NCI-H1048 (cell line): ENCODE data around the gene SLC16A13.

Experiments
- DNase-seq: peaks from one replicate; lab custom pipeline; 2025; lab: John Stamatoyannopoulos, UW

Gene SLC16A13

GRCh38 chr17:7011942-7012254, 23.9 kb upstream of the SLC16A13 start:
- DNase-seq: no peak

GRCh38 chr17:7014261-7014994, 21.4 kb upstream of the SLC16A13 start:
- peak; percentile 94 for DNase-seq

GRCh38 chr17:7014995-7015958, 20.5 kb upstream of the SLC16A13 start:
- no peak for DNase-seq

DNA sequence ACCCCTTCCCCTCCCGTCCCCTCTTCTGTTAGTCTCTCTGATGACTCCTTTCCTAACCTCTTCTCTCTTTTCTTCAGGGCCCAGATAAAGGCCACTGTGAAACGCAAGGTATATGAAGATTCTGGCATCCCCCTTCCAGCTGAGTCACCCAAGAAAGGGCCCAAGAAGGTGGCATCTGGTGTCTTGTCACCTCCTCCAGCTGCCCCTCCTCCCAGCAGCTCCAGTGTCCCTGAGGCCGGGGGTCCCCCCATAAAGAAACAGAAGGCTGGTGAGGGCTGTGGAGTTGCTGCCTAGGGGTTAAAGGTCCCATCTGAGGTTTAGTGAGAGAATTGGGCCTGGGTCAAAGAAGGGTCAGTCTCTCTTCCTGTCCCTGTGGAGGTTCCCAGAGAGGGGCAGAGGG, 19.4 kb upstream of the SLC16A13 start:
- no peak for DNase-seq

- no peak for DNase-seq
Observed at GRCh38 chr17:7016886-7017826, 18.7 kb upstream of the SLC16A13 start.

DNA sequence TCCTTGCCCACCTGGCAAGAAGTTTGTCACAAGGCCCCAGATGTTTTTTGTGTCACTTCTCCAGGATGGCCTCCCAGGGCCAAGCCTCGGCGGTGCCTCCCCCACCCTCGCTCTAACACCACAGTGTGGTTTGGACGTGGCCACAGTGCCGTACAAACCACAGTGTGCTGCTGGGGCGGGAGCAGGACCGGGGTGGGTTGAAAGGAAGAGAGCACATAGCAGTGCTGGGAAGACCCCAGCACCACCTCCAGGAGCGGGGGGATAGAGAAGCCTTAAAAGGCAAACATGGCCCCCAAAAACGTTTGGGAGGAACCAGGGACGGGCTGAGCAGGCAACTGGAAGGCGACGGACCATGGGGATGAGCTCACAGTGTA, 18.0 kb upstream of the SLC16A13 start:
- DNase-seq: no peak

DNA sequence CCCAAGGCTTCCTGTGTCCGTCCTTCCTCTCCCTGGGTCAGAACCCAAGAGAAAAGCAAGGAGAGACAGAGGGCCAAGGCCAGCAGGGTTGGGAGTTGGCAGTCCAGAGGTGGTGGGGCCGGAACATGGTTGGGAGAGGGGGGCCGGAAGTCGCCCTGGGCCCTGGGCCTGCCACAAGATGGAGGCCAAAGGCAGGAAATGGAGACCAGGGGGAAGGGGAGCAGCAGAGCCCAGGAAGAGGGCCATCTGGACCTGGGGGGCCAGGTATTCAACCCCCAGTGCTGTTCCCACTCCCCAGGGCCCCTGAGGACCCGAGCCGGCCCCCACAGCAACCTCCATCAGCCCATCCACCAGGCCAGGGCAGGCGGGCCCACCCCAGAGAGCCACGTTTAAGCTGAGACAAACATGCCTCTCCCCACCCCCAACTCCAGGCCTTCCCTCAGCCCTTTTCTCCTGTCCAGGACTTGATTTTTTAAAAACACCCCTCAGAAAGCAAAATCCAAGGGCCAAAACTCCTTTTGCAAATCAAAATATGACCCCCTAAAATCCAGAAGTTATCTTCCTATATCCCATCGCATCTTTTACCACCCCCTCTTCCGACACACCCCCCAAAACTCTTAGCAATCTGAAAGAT, 17.4 kb upstream of the SLC16A13 start:
- no peak for DNase-seq

DNA sequence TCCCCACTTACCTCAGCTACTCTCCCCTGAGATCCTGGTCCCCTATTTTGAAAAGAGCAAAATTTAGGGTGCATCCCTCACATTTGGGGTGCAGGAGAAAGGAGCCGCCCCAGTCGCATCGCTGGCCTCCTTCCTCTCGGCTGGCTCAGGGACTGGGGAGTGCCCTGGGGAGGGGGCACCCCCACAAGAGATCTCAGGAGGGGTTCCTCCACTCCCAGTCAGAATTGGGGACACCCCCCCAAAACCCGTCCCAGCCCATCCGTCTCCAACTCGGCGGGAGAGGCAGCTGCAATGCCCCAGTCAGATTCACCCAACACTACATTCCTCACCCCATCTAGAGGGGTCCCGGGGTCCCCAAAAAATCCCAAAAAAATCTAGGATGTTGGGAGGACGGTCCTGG, 16.4 kb upstream of the SLC16A13 start:
- DNase-seq: no peak

- DNase-seq: no peak
Observed at GRCh38 chr17:7019839-7020519, 15.8 kb upstream of the SLC16A13 start.

DNA sequence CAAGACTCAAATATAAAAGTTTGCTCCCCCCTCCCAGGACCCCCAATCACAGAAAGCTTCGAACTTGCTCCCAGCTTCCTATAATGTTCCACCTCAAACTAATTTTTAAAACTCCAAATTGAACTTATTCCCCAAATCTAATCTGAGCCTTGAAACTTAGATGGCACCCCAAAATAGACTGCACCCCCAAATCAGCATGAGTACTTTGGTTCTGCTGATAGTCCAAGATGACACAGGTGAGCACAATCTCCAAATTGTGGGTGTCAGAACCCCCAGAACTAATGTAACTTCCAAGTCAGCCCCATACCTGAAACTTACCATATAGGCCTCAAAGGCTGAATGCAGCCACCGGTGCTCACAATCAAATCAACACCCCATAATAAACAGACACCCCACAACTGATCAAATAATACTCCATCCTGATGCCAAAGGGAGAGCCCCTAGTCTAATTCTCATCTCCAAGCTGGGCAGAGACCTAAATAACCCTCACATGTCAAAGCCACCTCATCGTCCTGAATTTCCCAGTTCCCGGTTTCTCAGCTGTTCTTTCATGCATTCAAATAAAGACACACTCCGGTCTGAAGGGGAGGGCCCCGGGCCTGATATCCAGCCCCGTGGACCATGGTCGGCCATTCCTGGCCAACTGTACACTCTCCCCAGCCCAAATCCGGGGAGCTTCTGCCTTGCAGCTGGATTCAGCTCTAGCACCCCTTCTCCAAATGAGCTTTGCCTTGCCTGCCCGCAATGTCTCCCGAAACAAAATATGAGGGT, 14.7 kb upstream of the SLC16A13 start:
- DNase-seq: no peak

- peak; percentile 43 for DNase-seq
Observed at GRCh38 chr17:7021993-7022778, 13.6 kb upstream of the SLC16A13 start.

- DNase-seq: no peak
Observed at GRCh38 chr17:7022781-7023571, 12.8 kb upstream of the SLC16A13 start, which contains the start of gene BCL6B. Gene BCL6B, plus strand, starts transcription at chr17:7023050. Its CDS starts 622 bp downstream, at chr17:7023672.

- peak; percentile 77 for DNase-seq
Observed at GRCh38 chr17:7023576-7024401, 12.0 kb upstream of the SLC16A13 start.

- no peak for DNase-seq
Observed at GRCh38 chr17:7024402-7024785, 11.4 kb upstream of the SLC16A13 start.

DNA sequence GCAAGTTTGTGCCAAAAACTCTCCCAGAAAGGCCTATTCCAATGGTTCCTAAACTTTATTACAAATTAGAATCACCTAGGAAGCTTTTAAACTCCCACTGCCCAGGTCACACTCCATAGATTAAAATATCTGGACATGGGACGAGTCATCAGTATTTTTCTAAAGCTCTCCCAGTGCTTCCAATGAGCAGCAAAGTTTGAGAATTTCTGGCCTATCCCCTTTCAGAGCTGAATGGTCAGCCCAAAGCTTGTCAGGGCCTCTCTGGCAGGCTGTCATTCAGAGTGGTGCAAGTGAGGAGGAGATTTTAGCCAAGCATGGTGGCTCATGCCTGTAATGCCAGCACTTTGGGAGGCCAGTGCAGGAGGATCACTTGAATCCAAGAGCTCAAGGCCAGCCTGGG, 10.6 kb upstream of the SLC16A13 start:
- DNase-seq: no peak

- no peak for DNase-seq
Observed at GRCh38 chr17:7026471-7027115, 9.2 kb upstream of the SLC16A13 start.

- no peak for DNase-seq
Observed at GRCh38 chr17:7027335-7027734, 8.5 kb upstream of the SLC16A13 start.
